H1 (cell line): ENCODE measurements around the gene IL1RAP. TPM values are rescaled to one million over a fixed set of nuclear protein-coding genes. Genes with fewer than 3 reads are reported as not detected.

ENCODE experiments used
- ASH2L ChIP-seq: fragments of 200-600, 300-600 bp; sonication (generic); IDR thresholded peaks from one replicate; pipeline ENCODE4 v1.7.1; 2017; ENCODE audit warnings: low read length
- CBX5 ChIP-seq: fragments of 300-800, 300-1000 bp; sonication (generic); IDR thresholded peaks from 2 replicates; pipeline ENCODE4 v1.7.1; 2016; ENCODE audit warnings: antibody characterized with exemption, low read length, low read depth
- SP1 ChIP-seq: IDR thresholded peaks from 2 replicates; pipeline ENCODE4 v1.6.1; 2011; ENCODE audit warnings: low read depth, low read length
- USF2 ChIP-seq: IDR thresholded peaks from 2 replicates; pipeline ENCODE4 v1.6.1; 2011; ENCODE audit warnings: low read length, improper control_type of control experiment
- polyA plus RNA-seq, 7 experiments: library from polyadenylated mRNA; depleted of rRNA in 3 of 7; stranded (reverse) in 5 of 7; unstranded in 2 of 7; fragments of >200 nt in 5 of 7; fragments of 200-250 nt in 2 of 7; gene quantifications; 1 replicate in 5 of 7; 2 replicates in 1 of 7; 4 replicates in 1 of 7; pipeline versions ENCODE4 v1.2.1 to v1.2.3, GENCODE V29; 2011 to 2013; ENCODE audit warnings: missing spikeins in 2 of 7, mixed read lengths in 2 of 7
- total RNA-seq: library from RNA; stranded (reverse); fragmentation: NEBNext Ultra II Directional; extraction: Animal tissue kit (Norgen Biotek cat#: 25700); gene quantifications from 2 replicates; pipeline ENCODE4 v1.2.1, GENCODE V29; 2021

IL1RAP gene
- total and polyA plus RNA-seq, 2 of the 8 experiments (the other 6 are each of a cell fraction or from before 2014, with no cell fraction given) = 2.4 to 3.9 TPM

DNA sequence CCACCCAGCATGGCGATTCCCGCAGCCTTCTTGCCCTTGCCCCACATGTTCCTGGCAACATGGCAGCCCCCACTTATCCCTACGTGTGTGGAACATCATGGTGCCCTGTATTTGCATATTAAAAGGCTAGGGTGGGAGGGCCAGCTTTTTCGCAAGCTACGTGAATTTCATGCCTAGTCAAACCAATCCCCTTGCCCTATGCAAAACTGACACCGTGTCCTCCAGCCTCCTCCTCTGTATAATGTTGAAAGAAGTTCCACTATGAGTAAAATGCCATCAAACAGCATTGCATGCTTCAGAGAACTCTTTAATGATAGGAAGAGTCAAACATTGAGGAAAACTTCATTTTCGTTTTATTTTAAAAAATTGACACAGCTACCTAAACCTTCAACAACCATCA, 170.9 kb downstream of the IL1RAP start (continued):
- TF ChIP-seq SP1 = no peak
- no peak for TF ChIP-seq ASH2L
- no peak for TF ChIP-seq CBX5
- no peak for TF ChIP-seq USF2
